Lower leg skin (tissue), 4 donors: ENCODE data around the gene TTC21A. TPM values are rescaled to one million over a fixed set of nuclear protein-coding genes. Genes with fewer than 3 reads are reported as not detected.

Source experiments
- DNase-seq, 2 donors: peaks; one replicate each; pipeline ENCODE4 v3.0.0-alpha.2; 2019; ENCODE audit warnings: low spot score in 2 of 2
- H3K4me3 ChIP-seq: fragments of 200-600 bp; sonication (generic); 2 replicates; pipeline ENCODE4 v1.5.1; 2017; ENCODE audit warnings: mild to moderate bottlenecking, low read depth; ENCODE audit not compliant: poor library complexity, severe bottlenecking
- CTCF ChIP-seq, 3 donors: fragments of 450-650 bp; IDR thresholded peaks; one replicate each; pipeline ENCODE4 v1.5.1; 2016; ENCODE audit warnings: antibody characterized with exemption in 3 of 3, mild to moderate bottlenecking in 3 of 3, moderate library complexity in 2 of 3
- POLR2A ChIP-seq, 2 donors: fragments of 450-650 bp; IDR thresholded peaks; one replicate each; pipeline ENCODE4 v1.6.1; 2016 to 2017; ENCODE audit warnings: antibody characterized with exemption in 2 of 2, mild to moderate bottlenecking in 1 of 2, moderate library complexity in 1 of 2
- WGBS, 2 donors: methylation state at CpG; one replicate each; pipeline ENCODE4 v1.1.5; 2018; 5-methylcytosine and 5-hydroxymethylcytosine counted together
- intact Hi-C: fragments of 100-400 bp; cut with DNase I; formaldehyde crosslinking; loops from one replicate; pipeline ENCODE4 v1.15.0; 2023; ENCODE audit warnings: low total_unique reads
- total RNA-seq, 4 donors: library from RNA; depleted of rRNA; stranded (reverse); fragments of >200 nt; gene quantifications; one replicate each; pipeline ENCODE4 v1.1.0, GENCODE V29; 2016

Gene TTC21A
- total RNA-seq, 4 donors from 2014 or later: 2.7 to 5.6 (median 4.9) TPM

GRCh38 chr3:39065197-39065596 is 42.3 kb upstream of the TTC21A start:
- WGBS, 2 donors: 26 to 50% methylated on average over 1 of the region's 1 CpG
- intact Hi-C loops: no loop called here
- no peak overlapping the region for H3K4me3 ChIP-seq
- DNase-seq: no peak
- TF ChIP-seq POLR2A (IDR thresholded peaks at IDR 0.05) (no peak), CTCF (IDR thresholded peaks at IDR 0.05) (no peak)

- DNase-seq: no peak
- WGBS, 2 donors: 29 to 32% methylated on average over 1 of the region's 1 CpG
- no peak overlapping the region for H3K4me3 ChIP-seq
- TF ChIP-seq POLR2A (IDR thresholded peaks at IDR 0.05): no peak
- TF ChIP-seq CTCF (IDR thresholded peaks at IDR 0.05): no peak
- intact Hi-C loops: no loop called here
Observed at GRCh38 chr3:39067286-39067685, 40.2 kb upstream of the TTC21A start.

GRCh38 chr3:39068556-39068955 is 38.9 kb upstream of the TTC21A start:
- H3K4me3 ChIP-seq: no peak overlapping the region
- intact Hi-C loops: no loop called here
- no peak for TF ChIP-seq CTCF (IDR thresholded peaks at IDR 0.05)
- no peak for TF ChIP-seq POLR2A (IDR thresholded peaks at IDR 0.05)
- DNase-seq: no peak
- WGBS, 2 donors: 65 to 75% methylated on average over 3 of the region's 3 CpGs

- no peak for TF ChIP-seq POLR2A (IDR thresholded peaks at IDR 0.05)
- no peak for TF ChIP-seq CTCF (IDR thresholded peaks at IDR 0.05)
- DNase-seq: no peak
- 94% methylated on average over 10 of the region's 10 CpGs for WGBS, 2 donors
- intact Hi-C loops: no loop called here
- no peak overlapping the region for H3K4me3 ChIP-seq
Observed at GRCh38 chr3:39075910-39076309, 31.6 kb upstream of the TTC21A start.

- H3K4me3 ChIP-seq: no peak overlapping the region
- intact Hi-C loops: no loop called here
- TF ChIP-seq POLR2A (IDR thresholded peaks at IDR 0.05): no peak
- TF ChIP-seq CTCF (IDR thresholded peaks at IDR 0.05): no peak
- DNase-seq: no peak
Observed at GRCh38 chr3:39079530-39079929, 27.9 kb upstream of the TTC21A start.

- DNase-seq: no peak
- TF ChIP-seq POLR2A (IDR thresholded peaks at IDR 0.05): no peak
- no peak for TF ChIP-seq CTCF (IDR thresholded peaks at IDR 0.05)
- intact Hi-C loops: no loop called here
- H3K4me3 ChIP-seq: no peak overlapping the region
Observed at GRCh38 chr3:39080026-39080425, 27.5 kb upstream of the TTC21A start.
